IMR-90 (cell line): Measurements from ENCODE around the gene VPS8. TPM values are rescaled to one million over a fixed set of nuclear protein-coding genes. Genes with fewer than 3 reads are reported as not detected.

Experiments used
- ATAC-seq: fragments of 200-7000 bp; cut with Tn5 transposase; 2 replicates; pipeline ENCODE4 v1.9.1; 2020; ENCODE audit warnings: low read depth, mild to moderate bottlenecking, moderate library complexity
- BruUV-seq: library from RNA; stranded (reverse); fragments of 400-500 nt; replicated peaks from 2 replicates; lab custom pipeline; 2021; lab: Mats Ljungman, UMichigan
- CTCF ChIA-PET: fragments of 300-600 bp; formaldehyde crosslinking; extraction: SDS; loops from one replicate; lab custom pipeline; 2021; ENCODE audit warnings: antibody characterized with exemption; lab: Yijun Ruan, JAX
- POLR2A ChIA-PET: fragments of 300-600 bp; sonication (Branson Sonifier 250); formaldehyde crosslinking; loops from one replicate; lab custom pipeline; 2022; ENCODE audit warnings: antibody characterized with exemption; ENCODE audit not compliant: unreplicated experiment; lab: Charles Lee
- DNase-seq: peaks from one replicate; pipeline ENCODE4 v3.0.0; 2013
- H2AFZ ChIP-seq: replicated peaks from 2 replicates; pipeline ENCODE3; 2013; ENCODE audit warnings: low read length, mild to moderate bottlenecking; ENCODE audit not compliant: poor library complexity
- H2AK5ac ChIP-seq: 2 replicates; pipeline ENCODE4 v1.6.1; 2013; ENCODE audit warnings: low read depth, low read length, inconsistent platforms
- H2AK9ac ChIP-seq: replicated peaks from 2 replicates; pipeline ENCODE3; 2013; ENCODE audit warnings: mild to moderate bottlenecking, low read depth, low read length, moderate library complexity; ENCODE audit not compliant: poor library complexity
- H2BK120ac ChIP-seq: 2 replicates; pipeline ENCODE4 v1.6.1; 2013; ENCODE audit warnings: low read depth, low read length, inconsistent platforms
- H2BK15ac ChIP-seq: 3 replicates; pipeline ENCODE4 v1.6.1; 2013; ENCODE audit warnings: low read depth, low read length, inconsistent platforms
- H2BK20ac ChIP-seq: 2 replicates; pipeline ENCODE4 v1.6.1; 2013; ENCODE audit warnings: low read depth, mild to moderate bottlenecking, inconsistent platforms, low read length, moderate library complexity
- H2BK5ac ChIP-seq: 2 replicates; pipeline ENCODE4 v1.6.1; 2013; ENCODE audit warnings: mild to moderate bottlenecking, low read depth, low read length, inconsistent platforms; ENCODE audit not compliant: poor library complexity, severe bottlenecking
- H3K14ac ChIP-seq: replicated peaks from 2 replicates; pipeline ENCODE4 v1.6.1; 2013; ENCODE audit warnings: low read depth, low read length, inconsistent platforms
- H3K18ac ChIP-seq: 2 replicates; pipeline ENCODE4 v1.6.1; 2013; ENCODE audit warnings: low read depth, low read length, control low read depth
- H3K23ac ChIP-seq: 2 replicates; pipeline ENCODE4 v1.6.1; 2013; ENCODE audit warnings: low read depth, low read length, inconsistent platforms
- H3K27ac ChIP-seq: 2 replicates; pipeline ENCODE4 v1.5.1; 2013; ENCODE audit warnings: mild to moderate bottlenecking, control low read depth, low read length; ENCODE audit not compliant: insufficient read depth
- H3K27me3 ChIP-seq: 2 replicates; pipeline ENCODE4 v1.6.1; 2013; ENCODE audit warnings: low read length; ENCODE audit not compliant: control insufficient read depth, insufficient read depth
- H3K36me3 ChIP-seq: 2 replicates; pipeline ENCODE4 v1.6.1; 2013; ENCODE audit warnings: low read length, mixed read lengths; ENCODE audit not compliant: control insufficient read depth, insufficient read depth
- H3K4ac ChIP-seq: 2 replicates; pipeline ENCODE4 v1.6.1; 2013; ENCODE audit warnings: low read depth, low read length, inconsistent platforms
- H3K4me1 ChIP-seq: 2 replicates; pipeline ENCODE4 v1.6.1; 2013; ENCODE audit warnings: low read length, mixed read lengths; ENCODE audit not compliant: control insufficient read depth, insufficient read depth
- H3K4me2 ChIP-seq: 2 replicates; pipeline ENCODE4 v1.6.1; 2013; ENCODE audit warnings: low read depth, mild to moderate bottlenecking, control low read depth, low read length, moderate library complexity
- H3K4me3 ChIP-seq: 2 replicates; pipeline ENCODE4 v1.5.1; 2013; ENCODE audit warnings: low read depth, mild to moderate bottlenecking, control low read depth, low read length, moderate library complexity; ENCODE audit not compliant: insufficient read depth
- H3K56ac ChIP-seq: 2 replicates; pipeline ENCODE4 v1.6.1; 2013; ENCODE audit warnings: low read length, inconsistent platforms; ENCODE audit not compliant: insufficient read depth; ENCODE audit errors: extremely low read depth
- H3K79me1 ChIP-seq, 2 experiments: 2 replicates each; pipeline ENCODE4 v1.6.1; 2013; ENCODE audit warnings: low read length in 2 of 2, inconsistent platforms in 1 of 2, low read depth in 1 of 2
- H3K9ac ChIP-seq: 2 replicates; pipeline ENCODE4 v1.6.1; 2013; ENCODE audit warnings: low read depth, low read length, control low read depth
- H3K9me1 ChIP-seq: 2 replicates; pipeline ENCODE4 v1.6.1; 2013; ENCODE audit warnings: low read length, inconsistent platforms; ENCODE audit not compliant: insufficient read depth
- H3K9me3 ChIP-seq: 2 replicates; pipeline ENCODE4 v1.6.1; 2013; ENCODE audit warnings: low read length; ENCODE audit not compliant: control insufficient read depth, insufficient read depth
- H4K20me1 ChIP-seq: 2 replicates; pipeline ENCODE4 v1.6.1; 2013; ENCODE audit warnings: low read length, inconsistent platforms; ENCODE audit not compliant: insufficient read depth
- H4K5ac ChIP-seq: 2 replicates; pipeline ENCODE4 v1.6.1; 2013; ENCODE audit warnings: mild to moderate bottlenecking, low read depth, low read length, control low read depth
- H4K8ac ChIP-seq, 2 experiments: 2 replicates each; pipeline ENCODE4 v1.6.1; 2013; ENCODE audit warnings: low read depth in 2 of 2, low read length in 2 of 2, control low read depth in 1 of 2, inconsistent platforms in 1 of 2
- H4K91ac ChIP-seq: 2 replicates; pipeline ENCODE4 v1.6.1; 2013; ENCODE audit warnings: low read depth, low read length, inconsistent platforms; ENCODE audit not compliant: insufficient read depth
- CEBPB ChIP-seq: IDR thresholded peaks from 2 replicates; pipeline ENCODE4 v1.6.1; 2012; ENCODE audit warnings: low read depth, low read length, improper control_type of control experiment
- MAFK ChIP-seq: IDR thresholded peaks from 2 replicates; pipeline ENCODE4 v1.6.1; 2012; ENCODE audit warnings: low read depth, low read length, improper control_type of control experiment
- NFE2L2 ChIP-seq: fragments of 150-350 bp; IDR thresholded peaks from 2 replicates; pipeline ENCODE4 v1.6.1; 2016; ENCODE audit warnings: low read depth, mild to moderate bottlenecking, low read length
- RFX5 ChIP-seq: IDR thresholded peaks from 2 replicates; pipeline ENCODE4 v1.8.0; 2012; ENCODE audit warnings: low read depth, mild to moderate bottlenecking, low read length, moderate library complexity
- WGBS, 2 experiments: methylation state at CpG; one replicate each; pipeline versions ENCODE4 v1.1.5 to v1.1.7; 2013; ENCODE audit warnings: missing lambda C conversion rate in 2 of 2; ENCODE audit not compliant: insufficient read length in 1 of 2; ENCODE audit errors: extremely low coverage in 2 of 2; 5-methylcytosine and 5-hydroxymethylcytosine counted together
- dilution Hi-C: fragments of 300-500 bp; cut with HindIII; formaldehyde crosslinking; loops from one replicate; pipeline ENCODE4 v1.14.3; 2018; ENCODE audit warnings: low sequenced_read_pairs; ENCODE audit not compliant: unreplicated experiment
- in situ Hi-C: fragments of 300-500 bp; cut with MboI; formaldehyde crosslinking; loops from 3 replicates; pipeline ENCODE4 v1.14.3; 2019; ENCODE audit warnings: low sequenced_read_pairs, inconsistent platforms, mixed read lengths
- intact Hi-C: fragments of 100-400 bp; cut with micrococcal nuclease; formaldehyde crosslinking; loops from 2 replicates; pipeline ENCODE4 v1.10.0; 2022
- polyA plus RNA-seq, 3 experiments: library from polyadenylated mRNA; depleted of rRNA; stranded (reverse); fragments of >200 nt; gene quantifications; 2 replicates each; pipeline ENCODE4 v1.2.3, GENCODE V29; 2012; ENCODE audit warnings: low replicate concordance in 1 of 3
- total RNA-seq: library from RNA; depleted of rRNA; stranded (reverse); fragments of >200 nt; gene quantifications from 2 replicates; pipeline ENCODE4 v1.2.3, GENCODE V29; 2012

VPS8 gene
- total and polyA plus RNA-seq, 2 of the 4 experiments (the other 2 are of a cell fraction) = 14.0 to 56.1 TPM

DNA sequence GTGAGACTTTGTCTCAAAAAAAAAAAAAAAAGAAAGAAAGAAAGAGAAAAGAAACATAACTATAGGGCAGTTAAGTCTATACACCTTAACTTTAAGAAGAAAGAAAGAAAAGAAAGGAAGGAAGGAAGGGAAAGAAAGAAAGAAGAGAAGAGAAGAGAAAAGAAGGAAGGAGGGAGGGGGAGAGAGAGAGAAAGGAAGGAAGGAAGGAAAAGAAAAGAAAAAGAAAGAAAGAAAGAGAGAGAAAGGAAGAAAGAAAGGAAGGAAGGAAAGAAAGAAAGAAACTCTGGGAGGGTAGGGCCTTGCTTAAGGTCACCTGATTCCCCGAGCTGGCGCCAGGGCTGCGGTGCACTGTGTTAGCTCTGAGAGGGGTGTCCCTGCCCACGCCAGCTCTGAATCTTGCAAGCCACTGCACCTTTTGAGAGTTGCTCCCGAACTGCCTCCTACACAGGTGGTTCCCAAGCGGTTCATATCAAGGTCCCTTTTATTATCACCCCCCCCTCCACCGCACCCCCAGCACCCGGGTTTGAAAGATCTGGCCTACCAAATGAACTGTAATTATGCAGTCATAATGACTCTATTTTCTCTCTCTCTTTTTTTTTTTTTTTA, 39.2 kb upstream of the VPS8 start (continued):
- no peak for TF ChIP-seq RFX5

DNA sequence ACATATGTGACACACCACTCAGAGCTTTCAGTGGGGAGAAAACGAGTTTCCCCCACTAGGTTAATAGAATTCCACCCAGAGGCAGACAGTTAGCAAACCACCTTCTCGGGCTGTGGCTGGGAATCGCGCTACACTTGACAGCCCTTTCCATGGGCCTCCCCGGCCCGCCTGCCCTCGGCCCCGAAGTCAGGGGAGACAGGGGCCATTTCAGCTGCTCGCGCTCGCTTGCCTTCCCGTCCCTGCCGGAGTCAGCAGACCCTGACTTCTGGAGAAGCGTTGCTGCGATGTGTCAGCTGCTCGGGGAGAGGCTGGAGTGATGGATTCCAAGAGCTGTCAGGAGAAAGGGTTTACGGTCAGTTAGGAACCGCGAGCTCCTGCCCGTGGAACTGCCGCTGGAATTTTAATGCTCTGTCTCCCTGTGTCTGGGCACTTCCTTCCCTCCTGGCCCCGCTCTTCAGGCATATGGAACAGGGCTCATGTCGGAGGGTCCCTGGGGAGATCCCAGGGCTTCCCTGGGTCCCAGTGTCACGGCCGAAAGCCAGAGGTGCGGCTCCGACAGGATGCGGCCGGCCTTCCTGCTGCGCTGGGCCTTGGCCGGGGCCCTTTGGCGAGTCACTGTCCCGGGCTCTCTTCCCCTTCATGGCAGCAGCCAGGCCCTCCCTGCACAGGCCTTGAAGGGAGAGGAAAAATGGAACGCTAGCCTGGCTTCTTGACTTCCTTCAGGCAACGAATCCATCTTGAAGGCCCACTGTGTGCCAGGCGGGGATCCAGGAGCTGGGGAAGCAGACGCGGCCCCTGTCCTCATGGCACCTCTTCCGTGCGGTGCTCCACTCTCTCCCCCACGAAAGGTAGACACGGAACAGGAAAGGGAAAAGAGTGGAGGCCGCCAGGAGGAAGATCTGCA, 38.4 kb upstream of the VPS8 start:
- H4K5ac ChIP-seq = peak overlapping the region; percentile 91
- no peaks in the 10 kb centered on the region for H3K27me3 ChIP-seq
- CTCF ChIA-PET = interaction anchor here (1.5 kb wide), 1 partner anchor 208 kb away, joined by 4 read pairs; no protein-coding TSS in a partner anchor
- H3K4ac ChIP-seq = peak overlapping the region; percentile 75
- peak overlapping the region; percentile 61 for H3K4me2 ChIP-seq
- H3K4me3 ChIP-seq = no peak overlapping the region
- H3K9ac ChIP-seq = peak overlapping the region; percentile 41
- intact Hi-C loops (no loop called here), in situ Hi-C loops (loop anchor here (10.0 kb wide), 1 partner anchor 399 kb away; the partner anchor contains the start of gene THPO), dilution Hi-C loops (no loop called here)
- peak overlapping the region; percentile 87 for H4K91ac ChIP-seq
- H3K79me1 ChIP-seq = no peaks in the 10 kb centered on the region
- H3K9me3 ChIP-seq = no peaks in the 10 kb centered on the region
- ATAC-seq (peak; percentile 35), DNase-seq (no peak)
- peak overlapping the region; percentile 77 for H2AK9ac ChIP-seq
- H2AK5ac ChIP-seq = peak overlapping the region; percentile 7; the same call in 1 of the 2 replicates
- H2BK5ac ChIP-seq = no peak overlapping the region
- no peaks in the 10 kb centered on the region for H4K20me1 ChIP-seq
- WGBS, 2 experiments = 47% methylated on average over 20 of the region's 43 CpGs; no CpG with 5 or more reads in 1 of the 2 experiments
- TF ChIP-seq MAFK (no peak), CEBPB (no peak), NFE2L2 (no peak)
- H2BK15ac ChIP-seq = peak overlapping the region; percentile 92; the same call in 2 of the 3 replicates
- peaks cover 21% of the 10 kb centered on the region for H3K4me1 ChIP-seq
- peak overlapping the region; percentile 58; the same call in 1 of the 2 replicates for H3K56ac ChIP-seq
- no peaks in the 10 kb centered on the region for H3K9me1 ChIP-seq
- H2AFZ ChIP-seq = peak overlapping the region; percentile 88
- peak overlapping the region; percentile 78 for H3K18ac ChIP-seq
- H4K8ac ChIP-seq = peak overlapping the region; percentile 88 to 96
- peak overlapping the region; percentile 72 for H3K27ac ChIP-seq
- peak overlapping the region; percentile 79 for H3K23ac ChIP-seq
- no peaks in the 10 kb centered on the region for H3K36me3 ChIP-seq
- H2BK120ac ChIP-seq = peak overlapping the region; percentile 90
- BruUV-seq = no TSS peak
- POLR2A ChIA-PET = interaction anchor here (0.6 kb wide), 1 partner anchor 9 kb away, joined by 9 read pairs; no protein-coding TSS in a partner anchor
- H2BK20ac ChIP-seq = peak overlapping the region; percentile 80
- H3K14ac ChIP-seq = peak overlapping the region; percentile 67
